IPS DF 6.9 (cell line): ENCODE measurements around the gene ZNF33A.
"Not testable (repeated sequence)": the region's sequence is repeated elsewhere in the genome, so short reads cannot be mapped to it uniquely, and the experiment has no call there.

Experiments used
- DNase-seq: peaks from one replicate; pipeline ENCODE4 v3.0.0-alpha.2; 2013; ENCODE audit warnings: low read depth, low spot score
- H3K27ac ChIP-seq: one replicate; pipeline ENCODE4 v1.5.1; 2013; ENCODE audit warnings: low read length, control low read depth
- H3K27me3 ChIP-seq: 2 replicates; pipeline ENCODE4 v1.6.1; 2013; ENCODE audit warnings: mild to moderate bottlenecking, low read length; ENCODE audit not compliant: control insufficient read depth, insufficient read depth
- H3K36me3 ChIP-seq: 2 replicates; pipeline ENCODE4 v1.6.1; 2013; ENCODE audit warnings: low read length; ENCODE audit not compliant: control insufficient read depth, insufficient read depth
- H3K4me1 ChIP-seq: 2 replicates; pipeline ENCODE4 v1.6.1; 2013; ENCODE audit warnings: low read length; ENCODE audit not compliant: control insufficient read depth, insufficient read depth
- H3K4me3 ChIP-seq: 2 replicates; pipeline ENCODE4 v1.5.1; 2013; ENCODE audit warnings: mild to moderate bottlenecking, low read length
- H3K9me3 ChIP-seq: 2 replicates; pipeline ENCODE4 v1.6.1; 2013; ENCODE audit warnings: low read length, inconsistent platforms; ENCODE audit not compliant: control insufficient read depth, insufficient read depth
- WGBS: extraction: QIAGEN DNeasy Blood & Tissue Kit; methylation state at CpG from one replicate; pipeline ENCODE4 v1.1.7; 2013; ENCODE audit warnings: mixed read lengths, missing lambda C conversion rate; ENCODE audit not compliant: insufficient read length, insufficient coverage; 5-methylcytosine and 5-hydroxymethylcytosine counted together

ZNF33A gene

DNA sequence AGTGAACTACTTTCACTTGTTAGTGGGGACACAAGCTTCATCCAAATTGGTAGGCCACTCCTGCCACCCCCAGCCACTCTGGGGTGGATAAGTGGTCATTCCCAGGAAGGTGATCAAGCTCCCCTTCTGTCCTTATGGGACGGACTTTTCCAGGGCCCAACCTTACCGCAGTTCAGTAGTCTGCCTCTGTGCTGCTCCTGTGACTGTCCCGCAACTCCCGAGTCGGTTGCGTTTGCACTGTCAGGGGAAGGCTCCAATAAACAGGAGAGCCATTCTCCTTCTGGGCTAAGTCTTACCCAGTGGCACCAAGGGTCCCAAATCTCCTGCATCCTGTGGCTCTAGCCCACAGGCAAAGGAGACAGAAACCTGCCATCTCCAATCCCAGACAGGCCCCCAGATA is 7.4 kb upstream of the ZNF33A start:
- Histone ChIP-seq H3K36me3 (no peaks in the 10 kb centered on the region), H3K27me3 (0 out of 2 replicates have a peak, but pooled peaks cover 1% of the 10 kb centered on the region), H3K27ac (no peak overlapping the region), H3K9me3 (peaks cover 3% of the 10 kb centered on the region; the same call in 1 of the 2 replicates), H3K4me3 (no peak overlapping the region), H3K4me1 (no peaks in the 10 kb centered on the region)
- DNase-seq, result no peak
- no CpG with 5 or more reads among the region's 6 CpGs for WGBS

DNA sequence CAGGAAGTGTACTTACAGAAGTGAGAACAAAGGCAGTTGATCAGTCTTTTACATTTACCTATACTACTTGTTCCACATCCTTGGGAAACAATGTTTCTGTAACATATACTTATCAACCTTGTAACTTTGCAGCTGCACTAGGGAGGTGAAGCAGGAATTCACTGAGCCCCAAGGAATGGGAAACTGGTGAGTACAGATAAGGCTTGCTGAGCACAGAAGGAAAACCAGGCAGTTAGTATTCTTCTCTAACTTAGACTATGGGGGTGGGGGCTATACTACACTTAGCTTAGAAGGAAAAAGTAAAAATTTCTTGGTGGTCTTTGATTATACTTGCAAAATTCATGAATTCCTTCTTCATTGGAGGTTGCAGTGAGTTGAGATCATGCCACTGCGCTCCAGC is 6.9 kb upstream of the ZNF33A start:
- no CpG with 5 or more reads among the region's 1 CpG for WGBS
- peaks cover 3% of the 10 kb centered on the region; the same call in 1 of the 2 replicates for H3K9me3 ChIP-seq
- no peaks in the 10 kb centered on the region for H3K36me3 ChIP-seq
- DNase-seq, result no peak
- H3K4me1 ChIP-seq, result no peaks in the 10 kb centered on the region
- H3K27me3 ChIP-seq, result 0 out of 2 replicates have a peak, but pooled peaks cover 1% of the 10 kb centered on the region
- no peak overlapping the region for H3K27ac ChIP-seq
- H3K4me3 ChIP-seq, result no peak overlapping the region

DNA sequence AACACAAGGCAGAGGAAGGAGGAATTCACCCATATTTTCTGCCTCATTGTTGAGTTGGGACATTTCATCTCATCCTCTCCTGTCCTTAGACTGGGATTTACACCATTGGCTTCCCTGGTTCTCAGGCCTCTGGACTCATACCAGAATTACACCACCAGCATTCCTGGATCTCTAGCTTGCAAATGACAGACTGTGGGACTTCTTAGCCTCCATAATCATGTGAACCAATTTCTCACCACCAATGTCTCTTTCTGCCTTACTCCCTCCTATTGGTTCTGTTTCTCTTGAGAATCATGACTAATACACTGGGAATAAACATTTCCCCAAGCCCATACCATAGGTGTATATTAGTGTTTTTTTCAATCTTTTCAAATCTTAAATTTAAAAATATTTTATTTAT is 2.9 kb upstream of the ZNF33A start:
- Histone ChIP-seq H3K9me3 (peaks cover 3% of the 10 kb centered on the region; the same call in 1 of the 2 replicates), H3K4me1 (no peaks in the 10 kb centered on the region), H3K27ac (no peak overlapping the region), H3K36me3 (no peaks in the 10 kb centered on the region), H3K27me3 (0 out of 2 replicates have a peak, but pooled peaks cover 1% of the 10 kb centered on the region), H3K4me3 (no peak overlapping the region)
- DNase-seq, result no peak

DNA sequence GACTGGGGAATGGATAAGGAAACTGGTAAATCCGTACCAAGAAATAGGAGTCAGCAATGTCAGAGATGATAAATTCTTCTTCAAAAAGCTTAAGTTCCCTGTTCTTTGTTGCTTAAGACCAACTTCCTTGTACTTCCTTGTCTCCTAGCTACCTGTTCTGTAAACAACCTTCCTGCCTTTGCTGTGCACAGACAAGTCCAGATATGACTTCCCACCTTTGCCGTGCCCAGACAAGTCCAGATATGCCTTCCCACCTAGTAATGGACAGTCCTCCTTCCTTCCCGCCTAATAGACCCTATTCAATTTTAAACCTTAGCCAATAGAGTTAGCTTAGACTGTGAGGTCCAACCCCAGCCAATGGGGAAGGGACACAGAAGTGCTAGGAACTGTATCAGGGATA is 2.5 kb upstream of the ZNF33A start:
- H3K4me3 ChIP-seq, result no peak overlapping the region

DNA sequence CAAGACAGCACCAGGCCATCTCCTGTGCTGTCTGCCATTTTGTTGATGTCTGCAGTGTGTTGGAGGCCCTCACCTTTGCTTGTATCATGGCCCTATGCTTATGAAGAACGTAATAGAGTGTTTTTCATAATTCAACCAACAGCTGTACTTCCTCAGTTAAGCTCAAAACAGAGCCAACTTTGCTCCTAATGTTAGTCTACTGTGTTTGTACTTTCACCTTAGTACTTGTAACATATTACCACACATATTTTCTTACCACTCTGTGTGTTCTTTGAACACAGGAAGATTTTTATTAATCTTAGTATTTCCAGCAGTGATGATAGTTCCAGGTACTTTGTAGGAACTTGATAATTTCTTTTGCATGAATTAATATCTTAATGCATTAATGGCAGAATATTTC is 5.9 kb downstream of the ZNF33A start:
- no peak overlapping the region for H3K27ac ChIP-seq
- DNase-seq, result no peak
- H3K36me3 ChIP-seq, result peaks cover 2% of the 10 kb centered on the region; the same call in 1 of the 2 replicates
- no peaks in the 10 kb centered on the region for H3K9me3 ChIP-seq
- H3K4me1 ChIP-seq, result no peaks in the 10 kb centered on the region
- no peak overlapping the region for H3K4me3 ChIP-seq
- H3K27me3 ChIP-seq, result no peaks in the 10 kb centered on the region
- WGBS, result no CpG with 5 or more reads among the region's 1 CpG

More for the DNA sequence above, 2.5 kb upstream of the ZNF33A start:
- H3K9me3 ChIP-seq, result peaks cover 1% of the 10 kb centered on the region; the same call in 1 of the 2 replicates
- H3K4me1 ChIP-seq, result no peaks in the 10 kb centered on the region
- DNase-seq, result no peak
- no peak overlapping the region for H3K27ac ChIP-seq
- no CpG with 5 or more reads among the region's 3 CpGs for WGBS
- 0 out of 2 replicates have a peak, but pooled peaks cover 1% of the 10 kb centered on the region for H3K27me3 ChIP-seq
- H3K36me3 ChIP-seq, result no peaks in the 10 kb centered on the region

DNA sequence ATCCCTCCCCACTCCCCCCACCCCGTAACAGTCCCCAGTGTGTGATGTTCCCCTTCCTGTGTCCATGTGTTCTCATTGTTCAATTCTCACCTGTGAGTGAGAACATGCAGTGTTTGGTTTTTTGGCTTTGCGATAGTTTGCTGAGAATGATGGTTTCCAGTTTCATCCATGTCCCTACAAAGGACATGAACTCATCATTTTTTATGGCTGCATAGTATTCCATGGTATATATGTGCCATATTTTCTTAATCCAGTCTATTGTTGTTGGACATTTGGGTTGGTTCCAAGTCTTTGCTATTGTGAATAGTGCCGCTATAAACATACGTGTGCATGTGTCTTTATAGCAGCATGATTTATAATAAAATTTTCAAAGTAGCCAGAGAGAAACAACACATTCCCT is 8.6 kb downstream of the ZNF33A start:
- not testable (repeated sequence) for H3K36me3 ChIP-seq, H3K27ac ChIP-seq, H3K27me3 ChIP-seq, H3K4me3 ChIP-seq, DNase-seq, H3K4me1 ChIP-seq, H3K9me3 ChIP-seq
- no CpG with 5 or more reads among the region's 4 CpGs for WGBS

DNA sequence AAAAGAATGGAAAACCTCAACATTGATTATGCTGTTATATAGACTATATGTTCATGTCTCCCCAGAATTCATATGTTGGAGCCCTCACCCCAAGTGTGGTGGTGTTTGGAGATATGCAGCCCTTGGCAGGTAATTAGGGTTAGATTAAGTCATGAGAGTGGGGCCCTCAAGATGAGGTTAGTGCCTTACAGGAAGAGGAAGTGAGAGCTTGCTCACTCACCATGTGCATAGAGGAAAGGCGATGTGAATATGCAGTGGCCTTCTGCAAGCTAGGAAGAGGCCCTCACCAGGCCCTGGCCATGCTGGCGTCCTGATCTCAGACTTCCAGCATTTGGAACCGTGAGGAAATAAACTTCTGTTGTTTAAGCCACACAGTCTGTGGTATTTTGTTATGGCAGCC is 14.8 kb downstream of the ZNF33A start:
- DNase-seq, result no peak

DNA sequence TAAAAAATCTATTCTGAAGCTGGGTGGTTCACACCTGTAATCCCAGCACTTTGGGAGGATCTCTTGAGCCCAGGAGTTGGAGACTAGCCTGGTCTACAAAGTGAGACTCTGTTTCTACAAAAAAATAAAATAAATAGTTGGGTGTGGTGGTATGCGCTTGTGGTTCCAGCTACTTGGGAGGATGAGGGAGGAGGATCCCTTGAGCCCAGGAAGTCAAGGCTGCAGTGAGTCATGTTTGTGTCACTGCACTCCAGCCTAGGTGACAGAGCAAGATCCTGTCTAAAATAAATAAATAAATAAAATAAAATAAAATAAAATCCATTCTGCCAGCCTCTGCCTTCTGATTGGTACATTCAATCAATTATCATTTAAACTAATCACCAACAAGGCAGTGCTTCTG is 17.5 kb downstream of the ZNF33A start:
- Histone ChIP-seq H3K27me3 (no peaks in the 10 kb centered on the region), H3K9me3 (no peaks in the 10 kb centered on the region), H3K4me1 (no peaks in the 10 kb centered on the region), H3K4me3 (no peak overlapping the region), H3K27ac (no peak overlapping the region), H3K36me3 (no peaks in the 10 kb centered on the region)
- no peak for DNase-seq
- WGBS, result no CpG with 5 or more reads among the region's 1 CpG

More for the DNA sequence above, 14.8 kb downstream of the ZNF33A start:
- no peaks in the 10 kb centered on the region for H3K4me1 ChIP-seq
- no peak overlapping the region for H3K27ac ChIP-seq
- no CpG with 5 or more reads among the region's 3 CpGs for WGBS
- H3K36me3 ChIP-seq, result no peaks in the 10 kb centered on the region
- H3K27me3 ChIP-seq, result no peaks in the 10 kb centered on the region
- no peaks in the 10 kb centered on the region for H3K9me3 ChIP-seq
- no peak overlapping the region for H3K4me3 ChIP-seq

DNA sequence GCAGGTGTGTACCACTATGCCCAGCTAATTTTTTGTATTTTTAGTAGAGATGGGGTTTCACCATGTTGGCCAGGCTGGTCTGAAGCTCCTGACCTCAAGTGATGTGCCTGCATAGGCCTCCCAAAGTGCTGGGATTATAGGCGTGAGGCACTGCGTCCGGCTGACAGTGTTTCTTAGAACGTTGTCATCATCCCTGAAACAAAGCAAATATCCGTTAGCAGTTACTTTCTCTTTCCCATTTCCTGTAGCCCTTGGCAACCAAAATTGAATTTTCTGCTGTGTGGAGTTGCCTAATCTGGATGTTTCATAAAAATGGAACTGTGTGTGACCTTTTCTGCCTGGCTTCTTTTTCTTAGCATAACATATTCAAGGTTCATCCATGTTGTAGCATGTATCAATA is 22.4 kb downstream of the ZNF33A start:
- no CpG with 5 or more reads among the region's 5 CpGs for WGBS
- no peaks in the 10 kb centered on the region for H3K36me3 ChIP-seq

DNA sequence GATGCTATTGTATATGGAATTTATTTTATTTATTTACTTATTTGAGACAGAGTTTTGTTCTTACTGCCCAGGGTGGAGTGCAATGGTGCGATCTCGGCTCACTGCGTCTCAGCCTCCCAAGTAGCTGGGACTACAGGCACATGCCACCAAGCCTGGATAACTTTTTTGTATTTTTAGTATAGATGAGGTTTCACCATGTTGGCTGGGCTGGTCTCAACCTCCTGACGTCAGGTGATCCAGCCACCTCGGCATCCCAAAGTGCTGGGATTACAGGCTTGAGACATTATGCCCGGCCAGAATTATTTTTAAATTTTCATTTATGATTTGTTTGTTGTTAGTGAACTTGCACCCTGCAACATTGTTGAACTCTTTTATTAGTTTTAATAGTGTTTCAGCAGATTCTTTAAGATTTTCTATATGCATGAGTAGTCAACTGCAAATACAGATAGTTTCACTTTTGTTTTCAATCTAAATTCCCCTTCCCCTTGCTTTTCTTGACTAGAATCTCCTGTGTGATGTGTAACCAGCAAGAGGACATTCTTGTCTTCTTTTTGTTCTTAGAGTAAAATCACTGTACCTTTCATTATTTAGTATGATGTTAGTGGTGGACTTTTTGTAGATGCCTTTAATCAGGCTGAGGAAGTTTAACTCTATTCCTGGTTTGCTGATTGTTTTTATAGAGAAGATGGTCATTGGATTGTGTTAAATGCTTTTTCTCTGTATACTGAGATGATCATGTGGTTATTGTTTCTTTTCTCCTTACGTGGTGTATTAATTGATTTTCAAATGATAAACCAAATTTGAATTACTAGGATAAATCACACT is 27.8 kb downstream of the ZNF33A start:
- no CpG with 5 or more reads among the region's 7 CpGs for WGBS
- H3K4me1 ChIP-seq, result no peaks in the 10 kb centered on the region
- H3K27ac ChIP-seq, result no peak overlapping the region
- no peaks in the 10 kb centered on the region for H3K9me3 ChIP-seq
- H3K4me3 ChIP-seq, result no peak overlapping the region
- H3K36me3 ChIP-seq, result no peaks in the 10 kb centered on the region
- H3K27me3 ChIP-seq, result no peaks in the 10 kb centered on the region
- no peak for DNase-seq

More for the DNA sequence above, 22.4 kb downstream of the ZNF33A start:
- Histone ChIP-seq H3K9me3 (no peaks in the 10 kb centered on the region), H3K4me3 (no peak overlapping the region), H3K4me1 (no peaks in the 10 kb centered on the region), H3K27ac (no peak overlapping the region), H3K27me3 (no peaks in the 10 kb centered on the region)
- no peak for DNase-seq

DNA sequence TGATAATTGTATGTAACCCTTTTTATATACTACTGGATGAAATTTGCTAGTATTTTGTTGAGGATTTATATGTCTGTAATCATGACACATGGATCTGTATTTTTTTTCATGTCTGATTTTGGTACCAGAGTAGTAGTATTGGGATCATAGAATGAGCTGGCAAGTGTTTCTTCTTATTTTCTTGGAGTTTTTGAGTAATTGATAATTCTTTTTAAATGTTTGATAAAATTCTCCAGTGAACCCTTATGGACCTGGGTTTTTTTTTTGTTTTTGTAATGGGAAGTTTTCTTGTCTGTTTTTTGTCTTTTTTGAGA is 28.4 kb downstream of the ZNF33A start:
- Histone ChIP-seq H3K27ac (no peak overlapping the region), H3K4me3 (no peak overlapping the region), H3K9me3 (no peaks in the 10 kb centered on the region), H3K36me3 (no peaks in the 10 kb centered on the region), H3K27me3 (no peaks in the 10 kb centered on the region), H3K4me1 (no peaks in the 10 kb centered on the region)
- DNase-seq, result no peak
